ENCODE data around the gene TRAPPC12. TPM values are rescaled to one million over a fixed set of nuclear protein-coding genes. Genes with fewer than 3 reads are reported as not detected.

Gene TRAPPC12
- total RNA-seq, 1 donor from 2014 or later: 71.0 TPM

- Mint-ChIP-seq H3K4me3 (ENCODE audit: unreplicated experiment) (no peak overlapping the region), H3K9me3 (ENCODE audit: low read depth) (no peaks in the 10 kb centered on the region), H3K27me3 (ENCODE audit: low read depth) (no peaks in the 10 kb centered on the region), H3K36me3 (ENCODE audit: low read depth) (peaks cover 25% of the 10 kb centered on the region), H3K4me1 (ENCODE audit: low read depth) (peaks cover 3% of the 10 kb centered on the region), H3K27ac (ENCODE audit: unreplicated experiment) (no peak overlapping the region)
- DNase-seq (ENCODE audit: low spot score): no peak
- no peak for TF ChIP-seq CTCF (IDR thresholded peaks at IDR 0.05)
These were observed 41.4 kb downstream of the TRAPPC12 start for GRCh38 chr2:3420769-3421397.

GRCh38 chr2:3421580-3421979 is 42.1 kb downstream of the TRAPPC12 start:
- H3K36me3 Mint-ChIP-seq (ENCODE audit: low read depth): peaks cover 26% of the 10 kb centered on the region
- H3K27me3 Mint-ChIP-seq (ENCODE audit: low read depth): no peaks in the 10 kb centered on the region
- no peak overlapping the region for H3K4me3 Mint-ChIP-seq (ENCODE audit: unreplicated experiment)
- H3K27ac Mint-ChIP-seq (ENCODE audit: unreplicated experiment): no peak overlapping the region
- H3K4me1 Mint-ChIP-seq (ENCODE audit: low read depth): peaks cover 3% of the 10 kb centered on the region
- no peak for TF ChIP-seq CTCF (IDR thresholded peaks at IDR 0.05)
- no peak for DNase-seq (ENCODE audit: low spot score)
- no peaks in the 10 kb centered on the region for H3K9me3 Mint-ChIP-seq (ENCODE audit: low read depth)

- Mint-ChIP-seq H3K9me3 (ENCODE audit: low read depth) (no peaks in the 10 kb centered on the region), H3K4me1 (ENCODE audit: low read depth) (peaks cover 3% of the 10 kb centered on the region), H3K27me3 (ENCODE audit: low read depth) (no peaks in the 10 kb centered on the region), H3K36me3 (ENCODE audit: low read depth) (peaks cover 28% of the 10 kb centered on the region), H3K4me3 (ENCODE audit: unreplicated experiment) (no peak overlapping the region), H3K27ac (ENCODE audit: unreplicated experiment) (peak overlapping the region; percentile 27)
- DNase-seq (ENCODE audit: low spot score): no peak
- TF ChIP-seq CTCF (IDR thresholded peaks at IDR 0.05): no peak
These were observed 42.8 kb downstream of the TRAPPC12 start for GRCh38 chr2:3422161-3422779.

GRCh38 chr2:3423492-3424170 is 44.1 kb downstream of the TRAPPC12 start:
- peak; percentile 98 for TF ChIP-seq CTCF (IDR thresholded peaks at IDR 0.05)
- peaks cover 4% of the 10 kb centered on the region for H3K4me1 Mint-ChIP-seq (ENCODE audit: low read depth)
- no peaks in the 10 kb centered on the region for H3K27me3 Mint-ChIP-seq (ENCODE audit: low read depth)
- no peak overlapping the region for H3K4me3 Mint-ChIP-seq (ENCODE audit: unreplicated experiment)
- no peaks in the 10 kb centered on the region for H3K9me3 Mint-ChIP-seq (ENCODE audit: low read depth)
- H3K27ac Mint-ChIP-seq (ENCODE audit: unreplicated experiment): no peak overlapping the region
- peaks cover 29% of the 10 kb centered on the region for H3K36me3 Mint-ChIP-seq (ENCODE audit: low read depth)
- no peak for DNase-seq (ENCODE audit: low spot score)

- H3K9me3 Mint-ChIP-seq (ENCODE audit: low read depth): no peaks in the 10 kb centered on the region
- peaks cover 10% of the 10 kb centered on the region for H3K4me1 Mint-ChIP-seq (ENCODE audit: low read depth)
- DNase-seq (ENCODE audit: low spot score): no peak
- no peak overlapping the region for H3K4me3 Mint-ChIP-seq (ENCODE audit: unreplicated experiment)
- H3K27ac Mint-ChIP-seq (ENCODE audit: unreplicated experiment): no peak overlapping the region
- TF ChIP-seq CTCF (IDR thresholded peaks at IDR 0.05): peak; percentile 73
- H3K36me3 Mint-ChIP-seq (ENCODE audit: low read depth): peaks cover 35% of the 10 kb centered on the region
- H3K27me3 Mint-ChIP-seq (ENCODE audit: low read depth): no peaks in the 10 kb centered on the region
These were observed 44.8 kb downstream of the TRAPPC12 start for GRCh38 chr2:3424171-3424795.
